Esophagus squamous epithelium (tissue), 5 donors: ENCODE measurements around the gene CLDN1. TPM values are rescaled to one million over a fixed set of nuclear protein-coding genes. Genes with fewer than 3 reads are reported as not detected.

Source experiments
- DNase-seq: peaks from one replicate; lab custom pipeline; 2025; lab: John Stamatoyannopoulos, UW
- H3K27ac ChIP-seq, 4 donors: fragments of 200-600 bp; sonication (generic); one replicate each; pipeline ENCODE4 v1.5.1; 2016 to 2019; ENCODE audit warnings: mild to moderate bottlenecking in 1 of 4
- H3K27me3 ChIP-seq, 4 donors: fragments of 200-600 bp; sonication (generic); 1 replicate in 3 of 4; 2 replicates in 1 of 4; pipeline versions ENCODE4 v1.5.1 to v1.6.0; 2017 to 2021; ENCODE audit warnings: antibody characterized with exemption in 1 of 4
- H3K36me3 ChIP-seq, 3 donors: fragments of 200-600 bp; sonication (generic); one replicate each; pipeline ENCODE4 v1.5.1; 2016 to 2019
- H3K4me1 ChIP-seq, 3 donors: fragments of 200-600 bp; sonication (generic); one replicate each; pipeline ENCODE4 v1.5.1; 2017 to 2019
- H3K4me3 ChIP-seq, 4 donors: fragments of 200-600 bp; sonication (generic); 1 replicate in 3 of 4; 2 replicates in 1 of 4; pipeline ENCODE4 v1.5.1; 2016 to 2019; ENCODE audit warnings: mild to moderate bottlenecking in 2 of 4, moderate library complexity in 1 of 4
- H3K9me3 ChIP-seq, 3 donors: fragments of 200-600 bp; sonication (generic); one replicate each; pipeline ENCODE4 v1.5.1; 2016 to 2019
- POLR2A ChIP-seq, 4 donors: fragments of 450-650 bp; IDR thresholded peaks; one replicate each; pipeline ENCODE4 v1.6.1; 2017; ENCODE audit warnings: antibody characterized with exemption in 4 of 4, mild to moderate bottlenecking in 4 of 4, moderate library complexity in 3 of 4
- WGBS, 2 donors: methylation state at CpG; one replicate each; pipeline ENCODE4 v1.1.5; 2018; 5-methylcytosine and 5-hydroxymethylcytosine counted together
- intact Hi-C: fragments of 100-400 bp; cut with DNase I; formaldehyde crosslinking; loops from one replicate; pipeline ENCODE4 v1.15.0; 2022
- total RNA-seq, 4 donors: library from RNA; depleted of rRNA; stranded (reverse); fragments of >200 nt; gene quantifications; one replicate each; pipeline ENCODE4 v1.1.0, GENCODE V29; 2016
- TF ChIP-seq, protein P1 (sequence below), 6 experiments: fragments of 450-650 bp in 4 of 6; fragments of 200-600 bp in 2 of 6; sonication (generic) in 2 of 6; IDR thresholded peaks; one replicate each; pipeline ENCODE4 v1.5.1; 2016 to 2019; ENCODE audit warnings: antibody characterized with exemption in 6 of 6, mild to moderate bottlenecking in 4 of 6, moderate library complexity in 4 of 6
- donor health status: DM: yes; HTN: yes; CAD: no.

CLDN1 gene
- total RNA-seq, 4 donors from 2014 or later, result 34.8 to 59.6 (median 45.4) TPM

GRCh38 chr3:190320594-190321362 is 1.5 kb downstream of the CLDN1 start:
- 89 to 91% methylated on average over 7 of the region's 7 CpGs for WGBS, 2 donors
- TF ChIP-seq, protein P1, sequence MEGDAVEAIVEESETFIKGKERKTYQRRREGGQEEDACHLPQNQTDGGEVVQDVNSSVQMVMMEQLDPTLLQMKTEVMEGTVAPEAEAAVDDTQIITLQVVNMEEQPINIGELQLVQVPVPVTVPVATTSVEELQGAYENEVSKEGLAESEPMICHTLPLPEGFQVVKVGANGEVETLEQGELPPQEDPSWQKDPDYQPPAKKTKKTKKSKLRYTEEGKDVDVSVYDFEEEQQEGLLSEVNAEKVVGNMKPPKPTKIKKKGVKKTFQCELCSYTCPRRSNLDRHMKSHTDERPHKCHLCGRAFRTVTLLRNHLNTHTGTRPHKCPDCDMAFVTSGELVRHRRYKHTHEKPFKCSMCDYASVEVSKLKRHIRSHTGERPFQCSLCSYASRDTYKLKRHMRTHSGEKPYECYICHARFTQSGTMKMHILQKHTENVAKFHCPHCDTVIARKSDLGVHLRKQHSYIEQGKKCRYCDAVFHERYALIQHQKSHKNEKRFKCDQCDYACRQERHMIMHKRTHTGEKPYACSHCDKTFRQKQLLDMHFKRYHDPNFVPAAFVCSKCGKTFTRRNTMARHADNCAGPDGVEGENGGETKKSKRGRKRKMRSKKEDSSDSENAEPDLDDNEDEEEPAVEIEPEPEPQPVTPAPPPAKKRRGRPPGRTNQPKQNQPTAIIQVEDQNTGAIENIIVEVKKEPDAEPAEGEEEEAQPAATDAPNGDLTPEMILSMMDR (IDR thresholded peaks at IDR 0.05), result no peak
- TF ChIP-seq POLR2A (IDR thresholded peaks at IDR 0.05), result no peak
- no peak for DNase-seq
- Histone ChIP-seq H3K36me3 (no peaks in the 10 kb centered on the region), H3K9me3 (no peaks in the 10 kb centered on the region), H3K27ac (peak overlapping the region in 3 of 4 donors; percentile 78 to 90 (median 84)), H3K4me1 (peaks cover 0 to 58% (median 4%) of the 10 kb centered on the region in 3 donors), H3K4me3 (peak overlapping the region; percentile 49 to 85 (median 73)), H3K27me3 (peaks cover 0 to 3% (median 0%) of the 10 kb centered on the region in 4 donors)
- intact Hi-C loops, result loop anchor here (5.0 to 10.0 kb wide), 2 partner anchors 96 to 353 kb away; no protein-coding TSS in a partner anchor

DNA sequence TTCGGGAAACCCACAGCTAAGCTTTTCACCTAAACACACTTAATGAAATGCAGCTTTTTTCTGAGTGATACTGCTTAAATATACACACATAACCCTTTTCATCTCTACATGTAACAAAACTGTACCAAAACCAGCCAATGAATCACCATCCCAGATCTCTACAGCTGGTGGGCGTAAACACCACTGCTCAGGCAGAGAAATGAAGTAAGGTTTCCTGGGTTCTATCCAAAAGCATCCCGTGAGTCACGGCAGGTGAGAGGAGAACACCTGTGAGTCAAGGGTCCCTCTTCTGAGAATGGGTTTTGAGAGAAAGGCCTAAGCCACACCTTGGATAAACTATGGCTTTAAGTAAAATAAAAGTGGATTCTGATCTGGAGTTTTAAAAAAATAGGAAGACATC is 2.6 kb downstream of the CLDN1 start:
- H3K9me3 ChIP-seq, result no peaks in the 10 kb centered on the region
- peak overlapping the region; percentile 35 to 90 (median 62) for H3K27ac ChIP-seq
- peaks cover 0 to 53% (median 4%) of the 10 kb centered on the region in 3 donors for H3K4me1 ChIP-seq
- no peaks in the 10 kb centered on the region for H3K36me3 ChIP-seq
- H3K27me3 ChIP-seq, result peaks cover 0 to 3% (median 0%) of the 10 kb centered on the region in 4 donors
- H3K4me3 ChIP-seq, result peak overlapping the region in 3 of 4 donors; percentile 13 to 81 (median 65)
- WGBS, 2 donors, result 55 to 58% methylated on average over 4 of the region's 4 CpGs
- no peak for DNase-seq
- intact Hi-C loops, result loop anchor here (5.0 to 10.0 kb wide), 2 partner anchors 95 to 352 kb away; no protein-coding TSS in a partner anchor
- TF ChIP-seq POLR2A (IDR thresholded peaks at IDR 0.05), result no peak
- TF ChIP-seq, protein P1 (IDR thresholded peaks at IDR 0.05), result no peak

DNA sequence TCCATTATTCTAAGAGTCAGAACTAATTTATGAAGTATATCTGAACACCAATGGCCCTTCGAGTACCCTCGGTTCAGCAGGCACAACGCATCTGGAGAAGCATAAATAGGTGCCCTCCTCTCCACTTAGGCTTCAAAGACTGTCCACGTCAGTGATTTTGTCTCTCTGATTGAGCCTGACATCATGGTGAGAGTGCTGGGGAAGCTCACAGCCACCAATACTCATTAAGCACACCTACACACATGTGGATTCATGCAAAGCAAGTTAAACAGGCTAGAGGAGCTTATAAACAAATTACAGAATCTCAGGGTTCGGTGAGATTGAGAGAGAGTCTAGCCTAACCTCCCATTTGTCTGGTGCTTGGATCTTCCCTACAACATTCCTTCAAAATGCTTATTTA is 3.6 kb downstream of the CLDN1 start:
- Histone ChIP-seq H3K36me3 (no peaks in the 10 kb centered on the region), H3K4me3 (peak overlapping the region in 3 of 4 donors; percentile 13 to 81 (median 18)), H3K27ac (peak overlapping the region; percentile 23 to 90 (median 58)), H3K27me3 (peaks cover 0 to 3% (median 0%) of the 10 kb centered on the region in 4 donors), H3K4me1 (peaks cover 0 to 53% (median 4%) of the 10 kb centered on the region in 3 donors), H3K9me3 (no peaks in the 10 kb centered on the region)
- TF ChIP-seq, protein P1 (IDR thresholded peaks at IDR 0.05), result no peak
- TF ChIP-seq POLR2A (IDR thresholded peaks at IDR 0.05), result no peak
- DNase-seq, result no peak
- intact Hi-C loops, result no loop called here
- WGBS, 2 donors, result 72 to 75% methylated on average over 4 to 5 of the region's 5 CpGs

- no peaks in the 10 kb centered on the region for H3K36me3 ChIP-seq
- no peak overlapping the region for H3K4me3 ChIP-seq
- intact Hi-C loops, result no loop called here
- no peaks in the 10 kb centered on the region for H3K9me3 ChIP-seq
- H3K4me1 ChIP-seq, result peaks cover 0 to 20% (median 0%) of the 10 kb centered on the region in 3 donors
- WGBS, 2 donors, result 27 to 75% methylated on average over 1 of the region's 1 CpG
- H3K27me3 ChIP-seq, result no peaks in the 10 kb centered on the region
- no peak for DNase-seq
- TF ChIP-seq, protein P1 (IDR thresholded peaks at IDR 0.05), result no peak
- TF ChIP-seq POLR2A (IDR thresholded peaks at IDR 0.05), result no peak
- no peak overlapping the region for H3K27ac ChIP-seq
These were observed 7.5 kb downstream of the CLDN1 start for GRCh38 chr3:190314741-190315140.

DNA sequence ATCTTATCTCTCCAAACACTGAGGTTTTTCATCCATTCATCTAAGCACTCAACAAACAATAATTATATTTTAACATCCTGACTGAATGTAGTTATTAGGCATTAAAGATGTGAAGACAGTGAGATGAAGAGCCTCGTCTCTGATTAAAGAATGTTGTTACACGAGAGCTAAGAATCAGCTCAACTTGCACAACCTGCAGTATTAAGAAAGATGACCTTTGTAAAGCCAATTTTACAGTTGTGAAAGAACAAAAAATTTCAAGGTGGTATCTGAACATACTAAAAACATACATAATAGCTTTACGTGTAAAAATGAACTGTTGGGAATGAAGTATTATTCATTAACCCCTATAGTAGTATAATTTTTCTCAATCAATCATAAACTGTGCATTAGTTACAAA is 12.8 kb downstream of the CLDN1 start:
- intact Hi-C loops, result no loop called here

More for the DNA sequence above, 12.8 kb downstream of the CLDN1 start:
- peaks cover 0 to 14% (median 0%) of the 10 kb centered on the region in 3 donors for H3K4me1 ChIP-seq
- no peak for DNase-seq
- peaks cover 0 to 7% (median 0%) of the 10 kb centered on the region in 3 donors for H3K36me3 ChIP-seq
- H3K27ac ChIP-seq, result no peak overlapping the region
- TF ChIP-seq, protein P1 (IDR thresholded peaks at IDR 0.05), result no peak
- TF ChIP-seq POLR2A (IDR thresholded peaks at IDR 0.05), result no peak
- no peak overlapping the region for H3K4me3 ChIP-seq
- no peaks in the 10 kb centered on the region for H3K27me3 ChIP-seq
- WGBS, 2 donors, result 51 to 60% methylated on average over 3 of the region's 3 CpGs
- H3K9me3 ChIP-seq, result no peaks in the 10 kb centered on the region
